ENCODE results near the gene SNX3. TPM values are rescaled to one million over a fixed set of nuclear protein-coding genes. Genes with fewer than 3 reads are reported as not detected.

The SNX3 gene
- total RNA-seq, 1 experiment from 2014 or later, result 80.7 TPM

GRCh38 chr6:108251252-108251651 lies 9.6 kb downstream of the SNX3 start:
- Mint-ChIP-seq H3K9me3 (no peaks in the 10 kb centered on the region), H3K27me3 (ENCODE audit: low read depth) (no peaks in the 10 kb centered on the region), H3K4me1 (peaks cover 0 to 4% of the 10 kb centered on the region in 2 experiments; a peak in 3 of 4 replicates), H3K27ac (no peak overlapping the region), H3K4me3 (no peak overlapping the region), H3K36me3 (ENCODE audit: insufficient read depth in 1 of 3, low read depth in 3 of 3) (no peaks in the 10 kb centered on the region)
- H3T11ph ChIP-seq (ENCODE audit: low read length), result no peak overlapping the region
- no peaks in the 10 kb centered on the region for H3K79me2 ChIP-seq (ENCODE audit: insufficient read depth, low read length)
- no peak overlapping the region for H4K5ac ChIP-seq (ENCODE audit: insufficient read length, low read depth, low read length)
- H4K20me1 ChIP-seq (ENCODE audit: control insufficient read depth, insufficient read depth, insufficient read length), result no peaks in the 10 kb centered on the region
- no peak overlapping the region for H2BK12ac ChIP-seq (ENCODE audit: insufficient read length, low read depth, low read length)
- no peak overlapping the region for H2AK5ac ChIP-seq (ENCODE audit: insufficient read length, low read length)
- TF ChIP-seq CTCF (conservative IDR thresholded peaks at IDR 0.05), result no peak
- H2BK15ac ChIP-seq (ENCODE audit: low read depth, low read length), result no peak overlapping the region
- no peaks in the 10 kb centered on the region for H3K27me3 ChIP-seq (ENCODE audit: insufficient read depth, low read length)
- no CpG with 5 or more reads among the region's 2 CpGs for WGBS (ENCODE audit: extremely low coverage, insufficient read length, low lambda C conversion rate)
- no peaks in the 10 kb centered on the region for H3K9me3 ChIP-seq (ENCODE audit: control insufficient read depth, low read depth, low read length)
- H2BK20ac ChIP-seq (ENCODE audit: low read depth, low read length, poor library complexity, severe bottlenecking), result no peak overlapping the region
- no peak overlapping the region for H3K14ac ChIP-seq (ENCODE audit: insufficient read depth, low read length)
- no peak overlapping the region for H4K91ac ChIP-seq (ENCODE audit: insufficient read length, low read depth, low read length)
- H4K8ac ChIP-seq (replicated peaks; ENCODE audit: insufficient read length, low read depth, low read length), result no peak overlapping the region
- H3K4ac ChIP-seq (ENCODE audit: low read depth, low read length), result no peak overlapping the region
- H3K18ac ChIP-seq (ENCODE audit: insufficient read length, low read depth, low read length), result no peak overlapping the region
- peaks cover 2% of the 10 kb centered on the region for H3K79me1 ChIP-seq (ENCODE audit: insufficient read depth, low read depth, low read length, poor library complexity, severe bottlenecking)
- no peak overlapping the region for H3K9ac ChIP-seq (ENCODE audit: extremely low read depth, insufficient read length, low read length)
- H3K23ac ChIP-seq (ENCODE audit: insufficient read length, low read depth, low read length), result no peak overlapping the region
- H3K27ac ChIP-seq (ENCODE audit: insufficient read length, low read depth, low read length), result no peak overlapping the region
- no peak overlapping the region for H2BK5ac ChIP-seq (ENCODE audit: insufficient read length, low read length)
- no peaks in the 10 kb centered on the region for H3K4me1 ChIP-seq (ENCODE audit: insufficient read depth, low read length)
- no peak overlapping the region for H3K56ac ChIP-seq (ENCODE audit: insufficient read length, low read depth, low read length)
- DNase-seq, result no peak
- H2BK120ac ChIP-seq (ENCODE audit: low read depth, low read length, poor library complexity, severe bottlenecking), result no peak overlapping the region
- no peak overlapping the region for H3K4me2 ChIP-seq (ENCODE audit: insufficient read depth, insufficient read length, low read length)
- H2AFZ ChIP-seq (ENCODE audit: low read length), result no peak overlapping the region
- H3K23me2 ChIP-seq (ENCODE audit: insufficient read length, low read depth, low read length, poor library complexity, severe bottlenecking), result no peaks in the 10 kb centered on the region

Data from H9 (cell line).